ENCODE results near the gene PITPNM1. TPM values are rescaled to one million over a fixed set of nuclear protein-coding genes. Genes with fewer than 3 reads are reported as not detected.

The PITPNM1 gene
- total RNA-seq, 6 experiments from 2014 or later: 8.6 to 21.3 (median 15.0) TPM

DNA sequence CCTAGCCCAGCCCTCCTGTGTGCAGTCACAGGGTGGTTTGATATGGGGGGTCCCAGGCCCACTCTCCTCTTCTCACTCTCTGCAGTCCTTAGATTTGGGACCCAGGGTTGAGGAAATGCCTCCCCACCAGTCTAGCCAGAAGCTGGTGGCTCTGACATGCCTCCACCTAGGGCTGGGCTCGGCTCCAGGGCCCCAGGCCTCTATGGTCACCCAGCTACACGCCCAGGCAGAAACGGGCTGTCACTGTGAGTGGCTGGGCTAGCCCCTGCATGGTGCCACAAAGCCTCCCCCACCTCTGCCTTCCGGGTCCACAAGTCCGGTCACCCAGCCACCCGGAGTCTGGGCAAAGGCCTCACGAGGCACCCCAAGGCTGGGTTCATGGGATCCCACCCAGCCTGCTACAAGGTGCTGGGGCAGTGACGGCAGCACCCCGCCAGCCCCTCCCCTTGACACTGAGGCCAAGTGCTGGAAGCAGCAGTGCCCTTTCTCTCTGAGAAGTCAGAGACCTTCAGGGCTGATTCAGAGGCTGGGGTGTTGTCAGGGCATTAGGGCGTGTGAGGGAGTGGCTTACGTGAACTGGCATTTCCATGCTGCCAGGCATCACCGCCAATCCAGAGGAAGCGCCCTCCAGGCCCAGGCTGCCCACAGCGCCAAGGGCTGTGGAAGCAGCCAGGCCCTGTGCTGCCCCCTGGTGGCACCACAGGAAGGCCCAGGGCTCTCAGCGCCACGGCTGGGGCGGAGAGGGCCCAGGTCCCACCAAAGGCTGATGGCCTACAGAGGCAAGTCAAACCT is 638 bp upstream of the PITPNM1 start:
- peak overlapping the region; percentile 64 to 92 (median 65) for H3K4me3 ChIP-seq
- peak; percentile 93 to 96 (median 96) for DNase-seq
- no peaks in the 10 kb centered on the region for H3K9me3 ChIP-seq
- no peaks in the 10 kb centered on the region for H3K36me3 ChIP-seq
- no peaks in the 10 kb centered on the region for H3K27me3 ChIP-seq
- WGBS (ENCODE audit: insufficient coverage, low coverage, low lambda C conversion rate, missing lambda C conversion rate): no CpG with 5 or more reads among the region's 17 CpGs
- intact Hi-C loops (cut with DNase I): loop anchor here (5.0 to 10.0 kb wide), 3 partner anchors 38 to 114 kb away; partner anchors contain the start of genes RAD9A (in 2 of the 2) and TMEM134 (in 1 of the 2)
- peak; percentile 99 to 100 (median 100) for TF ChIP-seq CTCF (IDR thresholded peaks at IDR 0.05)
- peak; percentile 80 for TF ChIP-seq POLR2A (IDR thresholded peaks at IDR 0.05)
- ATAC-seq: peak; percentile 56 to 70 (median 64)
- peaks cover 0 to 34% (median 8%) of the 10 kb centered on the region in 4 donors for H3K4me1 ChIP-seq
- H3K27ac ChIP-seq: peak overlapping the region; percentile 87 to 98 (median 93)

GRCh38 chr11:67504005-67504949 is 886 bp downstream of the PITPNM1 start:
- TF ChIP-seq CTCF (IDR thresholded peaks at IDR 0.05) (no peak), POLR2A (IDR thresholded peaks at IDR 0.05) (no peak)
- ATAC-seq (no peak), DNase-seq (peak in 1 of 3 donors; percentile 74)
- H3K9me3 ChIP-seq: no peaks in the 10 kb centered on the region
- H3K27me3 ChIP-seq: no peaks in the 10 kb centered on the region
- H3K27ac ChIP-seq: peak overlapping the region; percentile 87 to 98 (median 93)
- intact Hi-C loops (cut with DNase I): loop anchor here in 1 of 2 donors (10.0 kb wide), 1 partner anchor 109 kb away; the partner anchor contains the start of gene RAD9A
- no peaks in the 10 kb centered on the region for H3K36me3 ChIP-seq
- peaks cover 0 to 34% (median 8%) of the 10 kb centered on the region in 4 donors for H3K4me1 ChIP-seq
- 2% methylated on average over 10 of the region's 101 CpGs for WGBS (ENCODE audit: insufficient coverage, low coverage, low lambda C conversion rate, missing lambda C conversion rate)
- H3K4me3 ChIP-seq: peak overlapping the region; percentile 64 to 92 (median 65)

DNA sequence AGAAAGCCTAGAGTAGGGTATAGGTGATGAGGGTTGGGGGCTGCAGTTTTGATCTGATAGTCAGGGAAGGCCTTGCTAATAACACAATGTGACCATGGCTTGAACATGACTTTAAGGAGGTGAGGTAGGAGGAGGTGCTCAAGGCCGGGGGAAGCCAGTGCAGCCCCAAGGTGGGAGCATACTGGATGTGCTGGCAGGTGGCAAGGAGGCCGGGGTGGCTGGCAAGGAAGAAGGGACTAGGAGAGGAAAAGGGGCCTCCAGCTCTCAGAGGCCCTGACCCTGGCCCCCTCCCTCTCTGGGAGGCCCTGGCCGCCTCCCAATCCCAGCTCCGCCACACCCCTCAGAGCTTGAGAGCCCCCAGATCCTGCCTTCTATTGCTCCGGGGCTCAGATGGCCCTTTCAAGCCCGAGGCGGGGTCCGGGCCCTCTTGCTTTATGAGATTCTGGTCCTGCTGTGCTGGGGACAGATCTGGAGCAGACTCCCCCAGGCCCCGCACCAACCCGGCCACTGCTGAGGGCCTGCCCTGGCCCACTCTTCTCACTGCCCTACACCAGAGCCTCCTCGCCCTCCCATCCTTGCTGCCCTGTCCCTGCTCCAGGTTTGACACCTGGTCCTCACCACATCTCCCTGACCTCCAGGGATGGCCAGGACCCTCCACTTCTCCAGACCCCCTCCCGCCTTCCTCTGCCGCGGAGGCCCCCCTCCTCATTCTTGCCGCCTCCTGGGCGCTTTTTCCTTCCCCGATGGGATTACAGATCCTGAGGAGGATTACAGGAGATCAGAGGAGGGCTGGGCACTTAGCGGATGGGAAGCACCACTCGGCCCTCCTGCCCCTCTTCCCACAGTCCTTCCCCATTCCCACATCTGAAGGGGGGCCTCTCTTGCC is 1.8 kb downstream of the PITPNM1 start:
- 80% methylated on average over 12 of the region's 19 CpGs for WGBS (ENCODE audit: insufficient coverage, low coverage, low lambda C conversion rate, missing lambda C conversion rate)
- intact Hi-C loops (cut with DNase I): loop anchor here in 1 of 2 donors (10.0 kb wide), 1 partner anchor 109 kb away; the partner anchor contains the start of gene RAD9A

More for the DNA sequence above, 1.8 kb downstream of the PITPNM1 start:
- no peak overlapping the region for H3K27ac ChIP-seq
- no peak for TF ChIP-seq POLR2A (IDR thresholded peaks at IDR 0.05)
- TF ChIP-seq CTCF (IDR thresholded peaks at IDR 0.05): no peak
- H3K27me3 ChIP-seq: no peaks in the 10 kb centered on the region
- DNase-seq (peak in 1 of 3 donors; percentile 40), ATAC-seq (no peak)
- H3K4me1 ChIP-seq: peaks cover 0 to 30% (median 8%) of the 10 kb centered on the region in 4 donors
- no peaks in the 10 kb centered on the region for H3K36me3 ChIP-seq
- no peak overlapping the region for H3K4me3 ChIP-seq
- H3K9me3 ChIP-seq: no peaks in the 10 kb centered on the region
